NCI-H2029 treated with DMSO at 0.1 percent for 48 hours (cell line): Measurements from ENCODE around the gene CHCHD10.

ENCODE experiments used
- DNase-seq: peaks from one replicate; lab custom pipeline; 2025; lab: John Stamatoyannopoulos, UW

CHCHD10 gene

GRCh38 chr22:23787600-23787896 is 19.8 kb upstream of the CHCHD10 start:
- DNase-seq, result no peak

DNA sequence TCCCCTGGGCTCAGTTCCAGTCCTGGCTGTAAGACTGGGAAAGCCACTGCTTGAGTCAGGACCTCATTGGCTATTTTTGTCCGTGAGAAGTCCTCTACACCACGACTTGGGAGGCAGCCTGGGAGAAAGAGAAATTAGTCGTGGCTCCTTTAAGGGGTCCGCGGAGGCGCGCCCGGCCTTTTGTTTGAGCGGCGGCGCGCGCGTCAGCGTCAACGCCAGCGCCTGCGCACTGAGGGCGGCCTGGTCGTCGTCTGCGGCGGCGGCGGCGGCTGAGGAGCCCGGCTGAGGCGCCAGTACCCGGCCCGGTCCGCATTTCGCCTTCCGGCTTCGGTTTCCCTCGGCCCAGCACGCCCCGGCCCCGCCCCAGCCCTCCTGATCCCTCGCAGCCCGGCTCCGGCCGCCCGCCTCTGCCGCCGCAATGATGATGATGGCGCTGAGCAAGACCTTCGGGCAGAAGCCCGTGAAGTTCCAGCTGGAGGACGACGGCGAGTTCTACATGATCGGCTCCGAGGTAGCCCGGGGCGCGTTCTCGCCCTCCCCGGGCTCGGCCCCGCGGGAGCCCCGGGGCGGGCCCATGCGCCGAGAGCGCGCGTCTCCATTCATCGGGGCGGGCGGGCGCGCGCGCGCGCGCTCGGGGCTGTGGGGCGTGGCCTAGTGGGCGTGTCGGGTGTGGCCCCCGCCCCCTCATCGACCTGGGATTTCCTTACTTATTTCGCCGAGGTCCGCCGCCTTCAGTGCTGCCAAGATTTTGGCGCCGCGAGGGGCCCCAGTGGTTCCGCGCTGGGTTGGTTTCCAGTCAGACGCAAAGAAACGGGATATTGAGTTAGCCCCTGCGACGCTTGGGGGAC is 19.2 kb upstream of the CHCHD10 start, which contains the start of gene SMARCB1:
Gene SMARCB1 (plus strand): TSS at position 215 of the 848 bp plus-strand sequence. CDS start 204 bp downstream, at position 419.
- peak; percentile 57 for DNase-seq

DNA sequence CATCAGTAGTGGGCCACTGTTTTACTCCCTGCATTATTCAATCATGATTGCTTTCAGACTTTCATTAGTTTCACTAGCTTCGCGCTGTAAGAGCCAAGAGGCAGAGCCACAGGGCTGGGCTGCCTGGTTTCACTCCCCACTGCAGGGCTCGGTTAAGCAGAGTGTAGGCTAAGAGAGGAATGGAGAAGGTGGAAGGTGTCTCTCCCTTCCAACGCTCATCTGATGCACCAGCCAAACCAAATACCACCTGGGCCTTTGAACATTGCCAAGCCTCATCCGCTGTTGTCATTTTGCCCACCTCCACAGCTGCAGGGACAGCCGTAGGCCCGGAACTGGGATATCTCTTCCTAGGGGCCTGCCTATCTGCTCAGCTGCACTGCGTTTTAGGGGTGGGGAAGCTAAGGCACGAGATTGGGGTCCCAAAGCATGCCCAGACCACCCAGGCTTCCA is 18.5 kb upstream of the CHCHD10 start:
- DNase-seq, result no peak

- DNase-seq, result no peak
These were observed 16.5 kb upstream of the CHCHD10 start for GRCh38 chr22:23784215-23784732.

- no peak for DNase-seq
These were observed 15.7 kb upstream of the CHCHD10 start for GRCh38 chr22:23783265-23784150.

DNA sequence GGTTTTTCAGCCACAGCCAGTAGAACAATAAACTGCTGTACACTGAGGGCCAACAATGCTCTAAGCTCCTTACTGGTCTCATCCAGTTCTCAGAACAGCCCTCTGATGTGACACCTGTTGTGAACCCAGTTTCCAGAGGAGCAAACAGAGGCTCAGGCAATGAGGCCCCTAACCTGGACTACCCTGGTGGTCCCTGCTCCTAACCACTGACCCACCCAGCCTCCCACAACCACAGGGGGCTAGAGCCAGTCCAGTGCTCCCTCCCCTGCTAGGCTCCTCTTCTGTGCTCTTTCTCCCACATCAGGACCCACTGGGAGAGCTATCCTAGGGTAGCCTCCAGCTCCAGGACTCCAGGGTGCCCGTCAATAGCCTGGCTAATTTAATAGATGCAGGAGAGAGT is 14.9 kb upstream of the CHCHD10 start:
- DNase-seq, result no peak

DNA sequence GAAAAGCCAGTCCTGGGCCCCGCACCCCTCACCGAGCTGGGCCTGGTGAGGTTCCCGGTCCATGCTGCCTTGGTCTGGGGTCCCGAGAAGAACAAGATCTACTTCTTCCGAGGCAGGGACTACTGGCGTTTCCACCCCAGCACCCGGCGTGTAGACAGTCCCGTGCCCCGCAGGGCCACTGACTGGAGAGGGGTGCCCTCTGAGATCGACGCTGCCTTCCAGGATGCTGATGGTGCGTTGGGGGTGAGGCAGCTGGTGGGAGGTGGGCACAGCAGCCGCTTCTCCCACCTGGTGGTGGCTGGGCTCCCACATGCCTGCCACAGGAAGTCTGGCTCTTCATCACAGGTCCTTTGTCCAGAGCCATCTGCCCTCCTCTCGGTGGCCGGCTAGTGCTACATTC is 14.5 kb upstream of the CHCHD10 start:
- no peak for DNase-seq

GRCh38 chr22:23781511-23782183 is 13.9 kb upstream of the CHCHD10 start:
- no peak for DNase-seq

DNA sequence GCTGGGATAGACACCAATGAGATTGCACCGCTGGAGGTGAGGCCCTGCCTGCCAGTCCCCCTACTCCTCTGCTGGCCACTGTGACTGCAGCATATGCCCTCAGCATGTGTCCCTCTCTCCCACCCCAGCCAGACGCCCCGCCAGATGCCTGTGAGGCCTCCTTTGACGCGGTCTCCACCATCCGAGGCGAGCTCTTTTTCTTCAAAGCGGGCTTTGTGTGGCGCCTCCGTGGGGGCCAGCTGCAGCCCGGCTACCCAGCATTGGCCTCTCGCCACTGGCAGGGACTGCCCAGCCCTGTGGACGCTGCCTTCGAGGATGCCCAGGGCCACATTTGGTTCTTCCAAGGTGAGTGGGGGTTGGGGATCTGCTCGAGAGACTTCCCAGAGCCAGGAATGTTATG is 13.3 kb upstream of the CHCHD10 start:
- no peak for DNase-seq

DNA sequence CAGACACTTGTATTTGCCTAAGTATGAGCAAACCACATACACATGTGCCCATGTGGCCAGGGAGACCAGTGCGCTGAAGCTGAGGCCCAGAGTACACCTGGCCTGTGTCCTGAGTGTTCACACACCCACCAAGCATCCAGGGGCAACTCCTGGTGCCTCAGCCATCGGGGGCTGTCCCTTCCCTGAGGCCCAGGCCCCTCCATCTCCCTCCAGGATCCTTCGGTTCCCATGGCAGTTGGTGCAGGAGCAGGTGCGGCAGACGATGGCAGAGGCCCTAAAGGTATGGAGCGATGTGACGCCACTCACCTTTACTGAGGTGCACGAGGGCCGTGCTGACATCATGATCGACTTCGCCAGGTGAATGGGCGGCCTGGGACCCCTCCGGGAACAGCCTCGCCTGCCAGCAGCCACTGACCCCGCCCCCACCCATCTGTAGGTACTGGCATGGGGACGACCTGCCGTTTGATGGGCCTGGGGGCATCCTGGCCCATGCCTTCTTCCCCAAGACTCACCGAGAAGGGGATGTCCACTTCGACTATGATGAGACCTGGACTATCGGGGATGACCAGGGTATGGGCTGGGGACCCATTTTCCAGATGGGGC is 12.5 kb upstream of the CHCHD10 start:
- no peak for DNase-seq

- no peak for DNase-seq
These were observed 12.0 kb upstream of the CHCHD10 start for GRCh38 chr22:23779731-23780130.

- no peak for DNase-seq
These were observed 11.3 kb upstream of the CHCHD10 start for GRCh38 chr22:23779083-23779482.

DNA sequence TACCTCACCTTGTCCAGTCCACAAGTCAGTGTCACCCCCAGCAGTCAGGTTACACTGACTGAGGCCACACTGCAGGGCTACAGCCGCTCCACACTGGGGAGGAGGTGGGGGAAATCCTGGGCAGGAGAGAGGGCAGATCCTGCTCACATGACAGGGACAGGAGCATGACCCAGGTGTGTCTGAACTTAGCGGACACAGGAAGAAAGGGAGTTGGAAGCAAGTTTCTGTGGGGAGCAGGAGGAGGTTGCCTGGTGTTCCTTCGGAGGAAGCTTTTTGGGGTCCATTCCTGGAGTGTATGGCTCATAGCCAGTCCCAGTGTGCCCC is 10.8 kb upstream of the CHCHD10 start:
- no peak for DNase-seq

- no peak for DNase-seq
These were observed 10.2 kb upstream of the CHCHD10 start for GRCh38 chr22:23777776-23778576.

- no peak for DNase-seq
These were observed 8.1 kb upstream of the CHCHD10 start for GRCh38 chr22:23775779-23776375.

GRCh38 chr22:23774922-23775436 is 7.2 kb upstream of the CHCHD10 start:
- DNase-seq, result no peak

DNA sequence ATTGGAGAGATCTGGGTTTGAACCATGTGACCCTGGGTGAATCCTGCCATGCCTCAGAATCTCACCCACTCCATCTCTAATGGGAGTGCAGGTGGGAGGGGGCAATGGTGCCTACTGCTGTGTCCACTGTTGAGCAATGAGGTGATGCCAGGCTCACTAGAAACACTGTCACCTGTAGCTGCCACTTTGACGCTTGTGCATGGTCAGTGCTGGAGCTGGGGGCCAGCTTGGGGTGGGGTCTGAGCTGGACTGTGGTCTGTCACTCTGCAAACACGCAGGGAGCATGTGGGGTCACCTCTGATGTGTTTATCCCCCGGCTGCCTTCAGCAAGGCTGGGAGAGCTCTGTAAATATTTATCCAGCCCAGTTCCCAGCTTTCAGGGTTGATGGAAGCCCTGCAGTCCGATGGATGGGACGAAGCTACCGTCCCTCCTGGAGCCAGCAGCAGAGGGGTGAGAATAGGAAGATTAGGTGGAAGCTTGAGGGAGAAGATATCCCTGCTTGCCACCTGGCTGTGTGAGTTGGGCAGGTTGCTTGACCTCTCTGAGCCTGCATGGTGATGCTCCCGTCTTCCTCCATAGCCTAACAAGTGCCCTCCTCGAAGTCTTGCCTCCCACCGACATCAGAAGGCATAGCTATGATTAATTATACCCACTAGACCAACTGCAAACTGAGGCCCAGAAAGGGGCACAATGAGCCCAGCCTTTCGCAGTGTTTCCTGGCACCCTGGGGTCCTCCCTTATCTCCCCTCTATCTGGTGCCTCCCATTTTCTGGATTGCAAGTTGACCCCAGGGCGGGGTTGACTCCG is 6.5 kb upstream of the CHCHD10 start:
- DNase-seq, result no peak

DNA sequence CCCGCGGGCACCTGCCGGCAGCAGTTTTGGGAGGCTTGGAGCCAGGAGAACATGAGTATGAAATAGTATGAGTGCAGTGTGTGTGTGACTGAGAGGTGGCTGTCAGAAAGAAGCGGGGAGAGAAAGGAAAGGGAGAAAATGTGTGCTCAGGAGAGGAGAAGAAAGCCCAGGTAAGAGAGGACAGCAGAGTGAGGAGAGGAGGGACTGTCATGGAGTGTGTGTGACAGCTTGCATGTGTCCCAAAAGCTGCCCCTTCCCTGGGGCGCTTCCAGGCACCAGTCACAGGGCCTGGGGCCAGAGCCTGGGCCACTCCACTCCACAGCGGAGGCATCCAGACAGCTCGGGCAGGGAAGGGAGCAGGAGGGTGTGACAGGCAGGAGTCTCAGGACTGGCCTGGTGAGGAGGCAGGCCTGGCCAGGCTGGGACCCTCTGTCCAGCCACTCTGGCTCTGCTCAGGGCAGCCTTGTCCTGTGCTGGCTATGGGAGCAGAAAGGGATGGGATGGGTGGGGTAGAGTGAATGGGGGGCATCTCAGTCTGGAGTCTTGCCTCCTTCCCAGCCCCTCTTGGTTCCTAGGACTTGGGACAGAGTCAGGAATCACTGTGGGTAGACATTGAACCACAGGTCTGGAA is 5.8 kb upstream of the CHCHD10 start:
- DNase-seq, result no peak
